Psoas muscle (tissue), 8 donors: ENCODE measurements around the gene ZNF442. TPM values are rescaled to one million over a fixed set of nuclear protein-coding genes. Genes with fewer than 3 reads are reported as not detected.
A peak's percentile ranks its signal among the peaks of the same experiment; 100 is the strongest.
"Not testable (repeated sequence)": the region's sequence is repeated elsewhere in the genome, so short reads cannot be mapped to it uniquely, and the experiment has no call there.

Source experiments
- ATAC-seq, 4 donors: fragments of 200-7000 bp; cut with Tn5 transposase; one replicate each; pipeline ENCODE4 v1.9.1; 2020; ENCODE audit warnings: moderate library complexity in 3 of 4, mild to moderate bottlenecking in 2 of 4
- DNase-seq, 2 donors: peaks; one replicate each; pipeline ENCODE4 v3.0.0-alpha.2; 2020
- H3K27ac ChIP-seq: fragments of 200-600 bp; one replicate; pipeline ENCODE4 v1.8.0; 2022
- H3K27me3 ChIP-seq, 3 donors: fragments of 200-600 bp in 1 of 3; one replicate each; pipeline versions ENCODE4 v1.6.1 to v1.8.0; 2013 to 2022; ENCODE audit warnings: low read length in 2 of 3, mild to moderate bottlenecking in 2 of 3, moderate library complexity in 1 of 3; ENCODE audit not compliant: insufficient read depth in 3 of 3
- H3K36me3 ChIP-seq, 2 donors: fragments of 200-600 bp in 1 of 2; one replicate each; pipeline versions ENCODE4 v1.6.1 to v1.8.0; 2013 to 2022; ENCODE audit warnings: low read depth in 1 of 2, mild to moderate bottlenecking in 1 of 2, moderate library complexity in 1 of 2; ENCODE audit not compliant: insufficient read depth in 1 of 2
- H3K4me1 ChIP-seq: fragments of 200-600 bp; one replicate; pipeline ENCODE4 v1.8.0; 2022
- H3K4me3 ChIP-seq: fragments of 200-600 bp; one replicate; pipeline ENCODE4 v1.8.0; 2022; ENCODE audit warnings: mild to moderate bottlenecking
- H3K9me3 ChIP-seq: fragments of 200-600 bp; one replicate; pipeline ENCODE4 v1.8.0; 2022
- WGBS, 3 donors: extraction: QIAGEN DNeasy Blood & Tissue Kit; methylation state at CpG; one replicate each; pipeline versions ENCODE4 v1.1.6 to v1.1.7; 2013; 5-methylcytosine and 5-hydroxymethylcytosine counted together
- intact Hi-C, 2 donors: fragments of 100-400 bp; cut with DNase I; formaldehyde crosslinking; loops; one replicate each; pipeline versions ENCODE4 v1.11.0 to v1.14.2; 2022
- long read RNA-seq, 2 donors: library from polyadenylated mRNA; unstranded; transcript quantifications; one replicate each; pipeline ENCODE4 v2.0.0, GENCODE V29; 2021
- polyA plus RNA-seq, 3 donors: library from polyadenylated mRNA; stranded (reverse); fragments of 200-250 nt; gene quantifications; one replicate each; pipeline ENCODE4 v1.2.3, GENCODE V29; 2013
- total RNA-seq, 4 donors: library from RNA; stranded (reverse); fragmentation: NEBNext Ultra II Directional in 2 of 4; extraction: Animal tissue kit (Norgen Biotek cat#: 25700) in 2 of 4; gene quantifications; one replicate each; pipeline versions ENCODE4 v1.2.1 to v1.2.4, GENCODE V29; 2021 to 2023
- TF ChIP-seq, protein P1 (sequence below): fragments of 200-600 bp; IDR thresholded peaks from one replicate; pipeline ENCODE4 v1.8.0; 2022; ENCODE audit warnings: antibody characterized with exemption
- donor health status: healthy with polysubstance abuse.
- donor health status: DM: no; HTN: no; CAD: no; lungs with moderate emphysema.
- donor health status: Bipolar disorder and iron deficiency.
- donor health status: healthy.
- donor health status: DM: yes; HTN: yes; CAD: no.
- donor health status: DM: no; HTN: no; CAD: no.
- donor health status: DM: no; HTN: no; CAD: no.
- donor health status: DM: yes; HTN: yes; CAD: no.

Gene ZNF442
- 1 to 10 TPM in 3 of 4 donors, under 1 TPM in 1; 0.66 to 2.2 (median 1.3) TPM for total RNA-seq
- under 1 TPM; 0.13 to 0.56 (median 0.27) TPM for polyA plus RNA-seq
- long read RNA-seq, donor 1, partial matches to known transcripts: 0 of 1 reads
- long read RNA-seq, donor 1, other reads (novel, unspliced or antisense): 1 of 1 reads
- long read RNA-seq, donor 2, partial matches to known transcripts: 0 of 2 reads
- long read RNA-seq, donor 2, other reads (novel, unspliced or antisense): 2 of 2 reads

DNA sequence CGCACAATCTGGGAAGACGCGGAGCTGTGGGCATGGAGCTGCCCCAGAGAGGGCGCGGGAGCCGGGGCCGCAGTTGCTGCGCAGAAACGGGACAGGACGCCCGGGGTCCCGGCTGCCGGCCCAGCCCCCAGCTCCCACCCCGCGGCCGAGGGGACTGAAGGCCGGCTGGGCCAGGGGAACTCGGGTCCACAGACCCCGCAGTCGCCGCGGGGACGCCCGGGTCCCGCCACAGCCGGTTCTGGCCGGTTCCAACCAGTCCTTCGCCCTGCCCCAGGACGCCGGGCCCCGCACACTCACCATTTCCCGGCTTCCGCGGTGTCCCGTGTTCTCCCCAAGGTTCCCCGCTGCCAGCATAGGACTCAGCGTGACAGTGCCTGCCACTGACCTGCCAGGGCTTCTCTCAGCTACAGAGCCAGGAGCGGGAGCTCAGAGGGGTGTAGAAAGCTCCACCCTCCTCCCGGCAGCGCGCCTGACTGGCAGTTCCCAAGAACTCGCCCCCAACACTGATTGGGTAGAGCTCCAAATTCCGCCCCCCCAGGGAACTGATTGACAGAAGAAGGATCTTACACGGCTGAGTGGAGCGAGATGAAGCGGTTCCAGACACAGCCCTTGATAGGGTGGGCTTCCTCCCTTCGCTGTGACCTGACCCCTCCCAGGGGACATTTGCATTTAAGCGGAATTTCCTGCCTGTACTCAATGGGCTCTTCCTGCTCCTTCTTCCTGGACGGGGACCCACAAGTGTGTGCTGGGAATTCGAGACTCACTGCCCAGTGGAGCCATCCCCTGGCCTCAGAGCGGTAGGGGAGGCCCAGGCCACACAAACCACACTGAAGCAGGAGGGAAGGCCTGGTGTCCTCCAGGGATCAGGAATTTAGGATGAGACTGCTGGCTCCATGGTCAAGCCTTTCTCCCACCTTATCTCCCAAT is at the start of gene ZNF442:
TSS of gene ZNF442 (minus strand) at position 448 of the 927 bp plus-strand sequence. CDS start 2,052 bp downstream, outside the sequence.
- peaks cover 11% of the 10 kb centered on the region for H3K4me1 ChIP-seq
- no peaks in the 10 kb centered on the region for H3K9me3 ChIP-seq
- WGBS, 3 donors: 0% methylated on average over 34 to 51 of the region's 51 CpGs
- DNase-seq: peak; percentile 96 to 98
- H3K36me3 ChIP-seq: no peaks in the 10 kb centered on the region
- H3K27ac ChIP-seq: peak within 1 kb of the TSS; percentile 95
- H3K4me3 ChIP-seq: peak within 1 kb of the TSS; percentile 97
- intact Hi-C loops: loop anchor here in 1 of 2 donors (5.0 kb wide), 2 partner anchors 33 to 37 kb away; partner anchors contain the start of genes ZNF563 and ZNF799
- H3K27me3 ChIP-seq: no peaks in the 10 kb centered on the region
- TF ChIP-seq, protein P1, sequence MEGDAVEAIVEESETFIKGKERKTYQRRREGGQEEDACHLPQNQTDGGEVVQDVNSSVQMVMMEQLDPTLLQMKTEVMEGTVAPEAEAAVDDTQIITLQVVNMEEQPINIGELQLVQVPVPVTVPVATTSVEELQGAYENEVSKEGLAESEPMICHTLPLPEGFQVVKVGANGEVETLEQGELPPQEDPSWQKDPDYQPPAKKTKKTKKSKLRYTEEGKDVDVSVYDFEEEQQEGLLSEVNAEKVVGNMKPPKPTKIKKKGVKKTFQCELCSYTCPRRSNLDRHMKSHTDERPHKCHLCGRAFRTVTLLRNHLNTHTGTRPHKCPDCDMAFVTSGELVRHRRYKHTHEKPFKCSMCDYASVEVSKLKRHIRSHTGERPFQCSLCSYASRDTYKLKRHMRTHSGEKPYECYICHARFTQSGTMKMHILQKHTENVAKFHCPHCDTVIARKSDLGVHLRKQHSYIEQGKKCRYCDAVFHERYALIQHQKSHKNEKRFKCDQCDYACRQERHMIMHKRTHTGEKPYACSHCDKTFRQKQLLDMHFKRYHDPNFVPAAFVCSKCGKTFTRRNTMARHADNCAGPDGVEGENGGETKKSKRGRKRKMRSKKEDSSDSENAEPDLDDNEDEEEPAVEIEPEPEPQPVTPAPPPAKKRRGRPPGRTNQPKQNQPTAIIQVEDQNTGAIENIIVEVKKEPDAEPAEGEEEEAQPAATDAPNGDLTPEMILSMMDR: peak; percentile 64
- peak; percentile 99 for ATAC-seq

DNA sequence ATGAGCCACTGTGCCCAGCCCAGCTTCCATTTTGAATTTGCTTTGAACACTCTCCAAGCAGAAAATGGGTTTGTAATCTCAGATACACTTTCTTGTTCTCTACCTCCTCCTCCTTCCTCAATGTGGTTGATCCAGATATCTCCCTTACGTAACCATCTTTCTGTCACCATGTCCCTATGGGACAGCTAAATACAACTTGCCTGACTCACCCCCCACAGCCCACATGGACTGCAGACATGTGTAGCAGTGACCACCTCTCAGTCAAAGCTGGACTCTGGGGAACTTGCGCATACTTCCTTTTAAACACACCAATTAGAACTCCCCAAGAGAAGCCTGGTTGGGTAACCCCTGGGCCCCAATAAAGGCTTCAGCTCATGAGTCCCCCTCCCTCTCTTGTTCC is 46.4 kb upstream of the ZNF442 start:
- intact Hi-C loops: no loop called here
- H3K27ac ChIP-seq: no peak overlapping the region
- no peaks in the 10 kb centered on the region for H3K27me3 ChIP-seq
- ATAC-seq (no peak), DNase-seq (no peak)
- WGBS, 3 donors: 95 to 98% (median 96%) methylated on average over 2 of the region's 2 CpGs
- H3K36me3 ChIP-seq: no peaks in the 10 kb centered on the region
- H3K4me3 ChIP-seq: no peak overlapping the region
- no peaks in the 10 kb centered on the region for H3K4me1 ChIP-seq
- H3K9me3 ChIP-seq: no peaks in the 10 kb centered on the region
- TF ChIP-seq, protein P1: no peak

DNA sequence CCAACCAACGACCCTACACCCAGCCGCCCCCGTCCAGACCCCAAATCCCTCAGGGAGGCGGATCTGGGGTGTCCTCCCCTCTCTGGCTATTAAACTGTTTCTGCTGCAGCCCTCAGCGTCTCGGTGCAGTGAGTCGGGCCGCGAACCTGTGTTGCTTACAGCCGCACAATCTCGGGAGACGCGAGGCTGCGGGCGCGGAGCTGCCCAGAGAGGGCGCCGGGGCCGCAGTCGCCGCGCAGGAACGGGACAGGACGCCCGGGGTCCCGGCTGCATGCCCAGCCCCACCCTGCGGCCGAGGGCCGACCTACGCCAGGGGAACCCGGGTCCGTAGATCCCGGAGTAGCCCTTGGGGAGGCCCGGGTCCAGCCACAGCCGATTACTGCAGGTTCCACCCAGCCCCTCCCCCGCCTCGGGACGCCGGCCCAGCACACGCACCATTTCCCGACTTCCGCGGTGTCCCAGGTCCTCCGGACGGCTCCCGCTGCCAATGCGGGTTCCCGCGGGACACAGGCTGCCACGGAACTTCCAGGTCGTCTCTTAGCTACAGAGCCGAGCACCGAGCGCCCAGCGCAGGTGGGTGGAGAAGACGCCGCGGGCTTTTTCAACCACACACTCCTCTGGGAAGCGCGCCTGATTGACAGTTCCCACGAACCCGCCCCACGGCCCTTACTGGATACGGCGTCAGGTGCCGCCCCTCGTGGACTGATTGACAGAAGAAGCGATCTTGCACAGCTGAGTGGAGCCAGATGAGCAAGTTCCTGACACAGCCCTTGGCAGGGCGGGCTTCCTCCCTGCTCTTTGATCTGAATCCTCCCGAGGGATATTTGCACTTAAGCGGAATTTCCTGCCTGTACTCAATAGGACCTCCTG is 35.4 kb upstream of the ZNF442 start, which contains the start of gene ZNF799:
TSS of gene ZNF799 (minus strand) at position 639 of the 870 bp plus-strand sequence. CDS start at position 438, 201 bp downstream.
- H3K4me1 ChIP-seq: no peaks in the 10 kb centered on the region
- peak within 1 kb of the TSS; percentile 84 for H3K27ac ChIP-seq
- H3K9me3 ChIP-seq: no peaks in the 10 kb centered on the region
- WGBS, 3 donors: 0 to 1% (median 0%) methylated on average over 64 to 71 of the region's 71 CpGs
- H3K27me3 ChIP-seq: no peaks in the 10 kb centered on the region
- H3K4me3 ChIP-seq: peak within 1 kb of the TSS; percentile 85
- DNase-seq (peak; percentile 98), ATAC-seq (peak; percentile 99)
- H3K36me3 ChIP-seq: no peaks in the 10 kb centered on the region
- TF ChIP-seq, protein P1: no peak
- intact Hi-C loops: loop anchor here in 1 of 2 donors (5.0 to 10.0 kb wide), 4 partner anchors 34 to 154 kb away; partner anchors contain the start of genes ZNF442, ZNF443 and ZNF564

DNA sequence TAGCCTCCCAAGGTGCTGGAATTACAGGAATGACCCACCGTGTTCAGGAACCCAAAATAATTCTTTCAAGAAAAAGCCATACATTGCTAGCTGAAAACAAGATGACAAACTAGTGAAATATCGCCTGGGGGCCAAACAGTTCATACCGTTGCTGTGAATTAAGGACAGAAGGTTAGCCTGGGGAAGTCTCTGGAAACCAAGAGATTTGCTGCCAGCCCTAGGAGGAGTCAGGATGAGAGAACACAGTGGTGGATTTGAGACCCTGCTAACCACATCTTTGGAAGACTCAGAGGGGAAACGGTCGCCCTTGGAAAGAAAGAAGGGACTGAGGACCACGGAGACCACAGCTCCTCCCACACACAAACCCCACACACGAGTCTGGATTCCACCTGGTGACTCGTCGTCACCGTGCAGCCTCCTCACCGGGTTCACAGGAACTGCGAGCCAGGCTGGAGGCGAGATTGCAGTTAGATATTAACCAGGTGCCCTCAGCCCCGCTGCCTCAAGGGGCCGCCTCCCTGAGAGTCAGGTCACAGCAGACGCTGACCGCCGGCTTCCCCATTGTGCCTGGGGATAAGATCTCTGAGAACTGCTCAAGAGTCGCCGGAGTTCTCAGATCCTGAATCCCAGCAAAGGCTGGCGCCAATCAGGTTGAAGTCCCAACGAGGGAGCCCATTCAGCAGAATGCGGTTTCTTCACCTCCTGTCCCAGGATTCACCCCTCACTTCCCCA is 34.6 kb upstream of the ZNF442 start:
- H3K27me3 ChIP-seq, H3K36me3 ChIP-seq, H3K9me3 ChIP-seq, H3K4me1 ChIP-seq: not testable (repeated sequence)
- Histone ChIP-seq H3K27ac (peak overlapping the region; percentile 84), H3K4me3 (peak overlapping the region; percentile 85)
- peak in 1 of 2 donors; percentile 23 for DNase-seq
- ATAC-seq: peak; percentile 7 to 41 (median 32)
- WGBS, 3 donors: 3 to 4% (median 4%) methylated on average over 21 to 23 of the region's 23 CpGs
- intact Hi-C loops: loop anchor here in 1 of 2 donors (5.0 to 10.0 kb wide), 4 partner anchors 33 to 155 kb away; partner anchors contain the start of genes ZNF442, ZNF443 and ZNF564

DNA sequence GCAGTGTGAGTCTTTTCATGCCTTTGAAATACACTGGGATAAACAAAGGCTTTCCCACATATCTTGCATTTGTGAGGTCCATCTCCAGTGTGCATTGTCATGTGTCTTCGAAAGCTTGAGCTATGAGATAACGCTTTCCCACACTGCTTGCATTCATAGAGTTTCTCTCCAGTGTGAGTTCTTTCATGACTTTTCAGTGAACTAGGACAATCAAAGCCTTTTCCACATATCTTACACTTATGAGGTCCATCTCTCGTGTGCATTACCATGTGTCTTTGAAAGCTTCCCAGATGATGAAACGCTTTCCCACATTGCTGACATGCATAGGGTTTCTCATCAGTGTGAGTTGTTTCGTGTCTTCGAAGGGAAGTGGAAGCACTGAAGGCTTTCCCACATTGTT is 25.7 kb upstream of the ZNF442 start:
- H3K4me1 ChIP-seq, H3K9me3 ChIP-seq, ATAC-seq, H3K27me3 ChIP-seq, H3K27ac ChIP-seq, intact Hi-C loops, DNase-seq, H3K4me3 ChIP-seq: not testable (repeated sequence)
- 86 to 91% (median 89%) methylated on average over 6 of the region's 6 CpGs for WGBS, 3 donors
- H3K36me3 ChIP-seq: peaks cover 0 to 34% of the 10 kb centered on the region in 2 donors

DNA sequence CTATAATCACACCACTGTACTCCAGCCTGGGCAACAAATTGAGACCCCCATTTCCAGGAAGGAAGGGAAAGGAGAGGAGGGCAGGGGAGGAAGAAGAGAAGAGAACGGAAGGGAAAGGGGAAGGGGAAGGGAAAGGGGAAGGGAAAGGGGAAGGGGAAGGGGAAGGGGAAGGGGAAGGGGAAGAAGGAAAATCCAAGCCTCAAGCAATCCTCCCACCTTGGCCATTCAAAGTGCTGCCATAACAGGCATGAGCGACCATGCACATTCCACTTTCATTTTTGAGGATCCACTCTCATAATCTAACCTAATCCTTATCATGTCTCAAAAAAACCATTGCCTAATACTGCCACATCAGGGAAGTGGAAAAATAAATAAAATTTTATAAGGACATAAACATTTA is 20.9 kb upstream of the ZNF442 start:
- intact Hi-C loops: not testable (repeated sequence)

More for the DNA sequence above, 20.9 kb upstream of the ZNF442 start:
- peaks cover 0 to 44% of the 10 kb centered on the region in 2 donors for H3K36me3 ChIP-seq
- H3K27me3 ChIP-seq, ATAC-seq, H3K4me1 ChIP-seq, DNase-seq, H3K4me3 ChIP-seq, H3K27ac ChIP-seq, H3K9me3 ChIP-seq: not testable (repeated sequence)
- 80 to 86% (median 81%) methylated on average over 1 of the region's 2 CpGs for WGBS, 3 donors
